ENCODE measurements around the gene SPTBN5.

GRCh38 chr15:41884458-41884857, 9.4 kb downstream of the SPTBN5 start:
- TF ChIP-seq CEBPB (IDR thresholded peaks at IDR 0.05; ENCODE audit: low read depth) (no peak), CTCF (IDR thresholded peaks at IDR 0.05 in 2 of 3, conservative IDR thresholded peaks at IDR 0.05 in 1 of 3; ENCODE audit: borderline replicate concordance in 1 of 3, insufficient read depth in 1 of 3, low read depth in 2 of 3, low read length in 2 of 3) (no peak), ZNF274 (IDR thresholded peaks at IDR 0.05; ENCODE audit: low read depth, low read length) (no peak), POLR2A (IDR thresholded peaks at IDR 0.05; ENCODE audit: borderline replicate concordance, extremely low read depth, insufficient read depth, insufficient read length) (no peak), ELF1 (IDR thresholded peaks at IDR 0.05; ENCODE audit: borderline replicate concordance, low read depth) (no peak), SRF (IDR thresholded peaks at IDR 0.05; ENCODE audit: low read depth) (no peak), MAX (IDR thresholded peaks at IDR 0.05) (no peak), RAD21 (IDR thresholded peaks at IDR 0.05; ENCODE audit: low read depth) (no peak), TCF7L2 (IDR thresholded peaks at IDR 0.05; ENCODE audit: borderline replicate concordance, extremely low read depth, insufficient read depth, insufficient read length) (no peak), YY1 (IDR thresholded peaks at IDR 0.05; ENCODE audit: extremely low read depth, insufficient replicate concordance, low read depth, low read length) (no peak), EZH2phosphoT487 (IDR thresholded peaks at IDR 0.05; ENCODE audit: borderline replicate concordance) (no peak)

All from HCT116 (cell line).